Activated T-cell treated with anti-CD3 and anti-CD28 coated beads for 4 hours (primary cell): ENCODE data around the gene LYZ.
"Not testable (repeated sequence)": the region's sequence is repeated elsewhere in the genome, so short reads cannot be mapped to it uniquely, and the experiment has no call there.

Source experiments
- DNase-seq: peaks from one replicate; pipeline ENCODE4 v3.0.0-alpha.2; 2020

LYZ gene

GRCh38 chr12:69348162-69348938 lies at the start of gene LYZ:
LYZ (plus strand) TSS chr12:69348381; CDS start chr12:69348409, 28 bp downstream.
- DNase-seq, result no peak

- no peak for DNase-seq
Measured at GRCh38 chr12:69298947-69299346, 49.2 kb upstream of the LYZ start.

DNA sequence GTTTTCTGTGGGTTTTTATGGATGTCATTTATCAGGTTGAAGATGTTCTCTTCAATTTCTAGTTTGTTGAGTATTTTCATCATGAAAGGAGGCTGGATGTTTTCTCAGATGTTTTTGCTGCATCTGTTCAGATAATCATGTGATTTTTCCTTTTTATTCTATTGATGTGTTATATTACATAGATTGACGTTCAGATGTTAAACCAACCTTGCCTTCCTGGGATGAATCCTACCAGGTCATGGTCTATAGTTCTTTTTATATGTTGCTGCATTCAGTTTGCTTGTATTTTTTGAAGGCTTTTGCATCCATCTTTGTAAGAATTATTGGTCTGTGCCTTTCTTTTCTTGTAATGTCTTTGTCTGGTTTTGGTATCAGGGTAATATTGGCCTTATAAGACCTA lies 43.9 kb upstream of the LYZ start:
- DNase-seq, result no peak

DNA sequence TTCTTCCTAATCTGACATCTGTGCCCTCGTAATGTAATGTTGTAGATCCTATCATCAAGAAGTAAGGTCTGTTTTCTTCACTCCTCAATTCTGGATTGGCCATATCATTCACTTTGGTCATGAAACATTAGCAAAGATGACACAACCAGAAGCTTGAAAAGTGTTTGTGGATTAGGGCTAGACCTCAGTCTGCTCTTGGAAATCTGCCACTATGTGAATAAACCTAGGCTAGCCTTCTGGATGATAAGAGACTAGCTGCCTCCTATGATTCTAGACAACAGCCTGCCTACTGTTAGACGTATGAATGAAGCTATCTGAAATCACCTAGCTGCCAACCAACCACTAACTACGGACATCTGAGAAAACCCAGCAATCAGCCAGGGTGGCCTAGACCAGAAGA lies 38.7 kb upstream of the LYZ start:
- no peak for DNase-seq

DNA sequence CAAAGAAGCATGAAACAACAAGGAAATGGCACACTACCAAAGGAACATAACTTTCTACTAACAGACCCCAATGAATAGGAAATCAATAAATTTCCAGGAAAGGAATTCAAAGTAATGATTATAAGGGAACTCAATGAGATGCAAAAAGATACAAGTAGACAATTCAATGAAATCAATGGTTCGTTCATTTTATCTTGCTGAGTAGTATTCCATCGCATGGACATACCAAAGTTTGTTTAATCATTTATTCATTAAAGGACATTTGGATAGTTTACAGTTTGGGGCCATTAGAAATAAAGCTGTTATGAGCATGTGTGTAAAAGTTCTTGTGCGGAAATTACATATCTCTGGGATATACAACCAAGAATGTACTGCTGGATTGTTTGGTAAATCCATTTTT lies 35.0 kb upstream of the LYZ start:
- DNase-seq, result no peak

DNA sequence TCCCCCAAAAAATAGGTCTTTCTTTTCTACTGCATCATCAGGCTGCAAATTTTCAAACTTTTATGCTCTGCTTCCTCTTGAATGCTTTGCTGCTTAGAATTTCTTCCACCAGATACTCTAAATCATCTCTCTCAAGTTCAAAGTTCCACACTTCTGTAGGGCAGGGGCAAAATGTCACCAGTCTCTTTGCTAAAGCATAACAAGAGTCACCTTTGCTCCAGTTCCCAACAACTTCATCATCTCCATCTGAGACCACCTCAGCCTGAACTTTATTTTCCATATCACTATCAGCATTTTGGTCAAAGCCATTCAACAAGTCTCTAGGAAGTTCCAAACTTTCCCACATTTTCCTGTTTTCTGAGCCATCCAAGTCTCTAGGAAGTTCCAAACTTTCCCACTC lies 31.4 kb upstream of the LYZ start:
- DNase-seq, result not testable (repeated sequence)

DNA sequence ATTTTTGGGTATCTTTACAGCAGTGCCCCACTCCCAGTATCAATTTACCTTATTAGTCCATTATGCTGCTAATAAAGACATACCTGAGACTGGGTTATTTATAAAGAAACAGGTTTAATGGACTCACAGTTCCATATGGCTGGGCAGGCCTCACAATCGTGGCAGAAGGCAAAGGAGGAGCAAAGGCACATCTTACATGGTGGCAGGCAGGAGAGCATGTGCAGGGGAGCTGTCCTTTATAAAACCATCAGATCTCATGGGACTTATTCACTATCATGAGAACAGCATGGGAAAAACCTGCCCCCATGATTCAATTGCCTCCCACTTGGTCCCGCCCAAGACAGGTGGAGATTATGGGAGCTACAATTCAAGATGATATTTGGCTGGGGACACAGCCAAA lies 30.9 kb upstream of the LYZ start:
- not testable (repeated sequence) for DNase-seq

DNA sequence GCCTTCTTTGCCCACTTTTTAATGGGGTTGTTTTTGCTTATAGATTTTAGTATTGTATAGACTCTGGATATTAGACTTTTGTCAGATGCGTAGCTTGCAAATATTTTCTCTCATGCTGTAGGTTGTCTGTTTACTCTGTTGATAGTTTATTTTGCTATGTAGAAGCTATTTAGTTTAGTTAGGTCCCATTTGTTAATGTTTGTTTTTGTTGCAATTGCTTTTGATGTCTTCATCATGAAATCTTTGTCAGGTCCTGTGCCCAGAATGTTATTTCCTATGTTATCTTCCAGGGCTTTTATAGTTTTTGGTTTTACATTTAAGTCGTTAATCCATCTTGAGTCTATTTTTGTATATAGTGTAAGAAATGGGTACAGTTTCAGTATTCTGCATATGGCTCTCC lies 30.0 kb upstream of the LYZ start:
- no peak for DNase-seq

DNA sequence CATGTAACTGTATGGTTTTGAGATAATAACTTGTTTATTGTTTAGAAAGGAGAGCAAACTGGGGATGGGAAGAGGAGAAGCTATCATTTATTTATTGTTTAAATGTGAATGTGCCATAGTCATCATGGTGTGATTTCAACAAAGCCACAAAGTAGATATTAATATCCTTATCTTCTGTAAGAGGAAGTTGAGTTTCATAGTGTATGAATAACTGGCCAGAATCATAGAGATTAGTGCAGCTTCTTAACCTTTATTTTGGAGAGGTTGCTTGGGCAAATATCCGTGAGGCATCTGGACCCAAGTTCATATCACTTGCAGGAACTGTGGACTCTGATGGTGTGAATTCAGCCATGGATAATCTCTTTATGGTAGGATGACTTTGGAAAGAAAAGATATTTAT lies 26.8 kb upstream of the LYZ start:
- no peak for DNase-seq

DNA sequence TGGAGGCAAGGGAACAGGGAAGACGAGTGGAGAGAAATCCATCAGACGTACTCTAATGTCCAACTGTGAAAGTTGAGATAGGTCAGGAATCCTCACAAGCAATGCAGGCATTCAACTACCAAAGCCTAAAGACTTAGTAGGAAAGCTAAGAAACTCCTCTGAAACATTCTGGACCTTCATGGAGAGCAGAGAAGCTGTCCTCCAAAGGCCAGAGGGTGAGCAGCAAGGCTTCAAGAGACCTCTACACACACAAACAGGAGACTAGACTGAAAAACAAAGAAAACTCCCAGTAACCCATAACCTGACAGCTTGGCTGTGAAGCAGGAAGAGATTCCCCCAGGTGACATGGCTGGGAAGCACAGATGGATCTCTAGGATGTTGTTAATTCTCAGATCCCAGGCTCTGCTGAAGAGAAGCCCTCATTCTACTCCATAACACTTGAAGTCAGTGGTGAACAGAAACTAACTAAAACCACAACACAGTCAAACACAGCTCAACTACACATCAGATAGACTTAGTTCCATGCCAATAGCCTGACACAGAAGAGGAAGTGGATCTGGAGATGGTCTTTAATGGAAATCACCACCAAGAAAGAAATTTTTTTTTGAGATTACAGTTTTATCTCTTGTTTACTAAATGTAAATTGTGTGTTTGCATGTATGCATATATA lies 23.2 kb upstream of the LYZ start:
- DNase-seq, result no peak

DNA sequence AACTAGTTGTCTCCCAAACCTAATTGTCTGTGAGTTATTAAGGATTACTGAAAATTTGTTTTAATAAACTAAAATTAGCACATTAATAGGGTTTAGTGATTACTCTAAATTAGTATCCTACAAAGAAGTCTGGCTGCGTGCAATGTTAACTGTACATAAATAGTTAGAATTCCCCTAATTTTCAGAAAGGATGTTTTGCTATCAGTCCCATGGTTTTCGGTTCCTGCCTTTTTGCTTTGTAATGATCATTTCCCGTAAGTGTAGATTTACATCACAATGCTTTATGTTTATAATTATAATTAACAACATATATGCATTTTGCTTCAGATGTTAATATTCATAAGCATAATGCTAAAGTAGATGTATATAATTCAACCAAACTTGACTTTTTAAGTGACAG lies 19.8 kb upstream of the LYZ start:
- DNase-seq, result no peak

GRCh38 chr12:69329669-69330428 lies 18.3 kb upstream of the LYZ start:
- no peak for DNase-seq

- peak; percentile 28 for DNase-seq
Measured at GRCh38 chr12:69330475-69331473, 17.4 kb upstream of the LYZ start.

DNA sequence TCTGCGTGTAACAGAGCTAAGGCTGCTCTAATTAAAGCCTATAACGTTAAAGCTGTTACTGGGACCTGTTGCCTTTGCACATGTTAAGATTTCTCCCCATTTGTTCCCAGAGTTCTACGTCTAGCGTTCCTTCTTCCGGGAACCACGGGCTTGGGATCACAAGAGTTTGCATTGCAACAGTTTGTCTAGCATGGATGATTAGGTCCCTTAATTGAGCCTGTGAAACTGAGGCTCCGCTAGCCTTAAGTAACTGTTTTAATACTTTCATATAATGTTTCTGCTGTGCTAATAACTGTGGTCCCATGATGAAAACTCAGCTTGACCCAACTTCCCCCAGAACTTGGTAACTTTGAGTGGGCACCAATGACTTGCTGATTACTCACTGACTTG lies 16.7 kb upstream of the LYZ start:
- DNase-seq, result no peak

DNA sequence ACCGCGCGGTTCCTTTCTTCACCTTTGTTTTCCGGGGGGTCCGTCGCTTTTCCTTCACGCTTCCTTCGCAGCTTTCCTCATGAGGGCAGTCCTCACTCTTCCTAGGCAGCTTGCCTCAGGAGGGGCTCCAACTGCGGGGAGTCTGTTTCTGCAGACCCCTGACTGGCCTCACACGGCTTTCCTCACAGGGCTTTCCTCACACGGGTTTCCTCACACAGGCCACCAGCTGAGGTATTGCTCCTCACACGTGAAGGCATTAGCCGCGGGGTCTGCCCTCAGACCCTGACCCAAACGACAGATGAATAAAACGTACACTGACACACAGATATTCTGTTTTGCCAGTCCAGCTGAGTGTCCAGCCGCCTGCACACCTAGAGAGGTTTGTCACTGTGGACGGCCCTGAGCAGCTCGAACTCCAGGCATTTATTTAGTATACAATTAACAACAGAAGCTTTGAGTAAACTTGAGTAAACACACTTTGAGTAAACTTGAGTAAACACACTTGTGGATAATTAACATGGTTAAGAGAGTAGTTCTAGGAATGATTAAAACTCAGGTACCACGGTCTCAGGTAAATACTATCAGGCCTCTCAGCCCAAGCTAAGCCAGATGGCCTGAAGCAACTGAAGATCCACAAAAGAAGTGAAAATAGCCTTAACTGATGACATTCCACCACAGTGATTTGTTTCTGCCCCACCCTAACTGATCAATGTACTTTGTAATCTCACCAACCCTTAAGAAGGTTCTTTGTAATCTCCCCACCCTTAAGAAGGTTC lies 16.1 kb upstream of the LYZ start:
- no peak for DNase-seq

DNA sequence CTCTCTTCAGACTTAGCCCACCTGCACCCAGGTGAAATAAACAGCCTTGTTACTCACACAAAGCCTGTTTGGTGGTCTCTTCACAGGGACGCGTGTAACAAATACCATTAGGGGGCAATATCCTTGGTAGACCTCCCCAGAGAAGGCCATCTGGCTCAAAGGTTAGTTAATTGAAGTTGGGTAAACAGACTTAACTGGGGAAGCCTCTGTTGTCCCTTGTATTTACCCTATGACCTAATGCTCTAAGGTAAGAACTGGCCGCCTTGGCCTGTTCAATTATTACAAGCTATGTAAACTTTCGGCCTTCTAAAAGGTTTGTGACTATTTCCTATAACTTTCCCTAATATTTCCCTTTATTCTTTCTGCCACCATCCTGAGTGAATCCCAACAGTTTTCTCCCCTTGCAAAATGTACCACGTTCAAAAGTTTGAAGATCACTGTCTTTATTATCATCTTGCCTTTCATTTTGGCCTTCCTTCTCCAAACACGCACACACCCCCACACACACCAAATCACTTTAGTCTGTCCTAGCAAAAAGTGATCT lies 15.3 kb upstream of the LYZ start:
- DNase-seq, result no peak

- DNase-seq, result no peak
Measured at GRCh38 chr12:69334158-69334557, 14.0 kb upstream of the LYZ start.

GRCh38 chr12:69337311-69338090 lies 10.7 kb upstream of the LYZ start:
- no peak for DNase-seq

GRCh38 chr12:69338120-69338859 lies 9.9 kb upstream of the LYZ start:
- DNase-seq, result no peak

DNA sequence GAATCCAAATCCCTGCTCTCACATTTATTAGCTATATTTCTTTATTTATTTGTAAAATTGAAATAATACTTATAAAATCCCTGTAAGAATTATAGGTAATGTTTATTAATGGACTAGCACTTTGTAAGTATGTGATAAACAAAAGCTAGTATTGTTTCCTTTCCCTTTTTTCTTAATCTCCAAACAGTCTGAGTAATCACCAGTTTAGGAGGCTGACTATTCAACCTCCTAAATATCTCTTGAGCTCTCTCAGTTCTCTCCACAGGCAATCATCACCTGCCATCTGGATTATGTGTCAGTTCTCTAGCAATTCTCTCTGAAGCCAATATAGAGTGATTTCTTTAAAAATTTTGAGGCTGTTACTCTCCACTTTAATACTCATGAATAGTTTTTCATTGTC lies 9.2 kb upstream of the LYZ start:
- DNase-seq, result no peak
